ENCODE results near the gene KLHL1.

DNA sequence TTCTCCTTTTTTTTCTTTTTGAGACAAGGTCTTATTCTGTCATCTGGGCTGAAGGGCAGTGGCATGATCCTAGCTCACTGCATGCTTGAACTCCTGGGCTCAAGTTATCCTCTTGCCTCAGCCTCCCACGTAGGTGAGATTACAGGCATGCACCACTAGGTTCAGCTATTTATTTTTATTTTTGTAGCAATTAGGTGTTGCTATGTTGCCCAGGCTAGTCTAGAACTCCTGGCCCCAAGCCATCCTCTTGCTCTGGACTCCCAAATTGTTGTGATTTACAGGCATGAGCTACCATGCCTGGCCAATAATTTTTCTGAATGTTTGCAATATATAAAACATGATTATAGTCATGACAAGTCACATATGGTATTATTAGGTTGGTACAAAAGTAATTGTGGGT lies 161.7 kb downstream of the KLHL1 start:
- TF ChIP-seq CTCF (IDR thresholded peaks at IDR 0.05) (no peak), POLR2A (IDR thresholded peaks at IDR 0.05) (no peak)

All from Peyer's patch (tissue), 4 donors.